IPS DF 4.7 (cell line): ENCODE results near the gene HHIPL1.

Source experiments
- DNase-seq: peaks from one replicate; pipeline ENCODE4 v3.0.0-alpha.2; 2013; ENCODE audit warnings: low spot score; ENCODE audit errors: extremely low read depth

The HHIPL1 gene

GRCh38 chr14:99708449-99708848 is 63.5 kb downstream of the HHIPL1 start:
- no peak for DNase-seq

- no peak for DNase-seq
These were observed 69.0 kb downstream of the HHIPL1 start for GRCh38 chr14:99713972-99714371.

GRCh38 chr14:99715266-99716000 is 70.5 kb downstream of the HHIPL1 start:
- DNase-seq: no peak

GRCh38 chr14:99716091-99716849 is 71.3 kb downstream of the HHIPL1 start:
- no peak for DNase-seq

GRCh38 chr14:99716850-99717681 is 72.1 kb downstream of the HHIPL1 start:
- no peak for DNase-seq

DNA sequence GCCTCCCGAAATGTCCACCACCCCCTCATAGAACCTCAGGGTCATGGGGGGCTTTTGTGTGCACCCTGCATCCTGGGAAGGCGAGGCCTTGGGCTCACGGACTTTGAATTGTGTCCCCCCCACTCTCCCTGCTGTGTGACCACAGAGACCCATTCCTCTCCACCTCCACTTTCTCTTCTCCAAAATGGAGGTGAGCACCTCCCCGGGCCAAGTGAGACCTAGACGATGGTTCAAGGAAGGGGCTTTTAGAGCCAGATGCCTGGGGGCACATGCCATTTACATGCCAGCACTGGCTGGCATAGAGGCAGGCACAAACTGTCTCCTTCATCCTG is 72.7 kb downstream of the HHIPL1 start:
- DNase-seq: no peak

GRCh38 chr14:99718031-99718810 is 73.3 kb downstream of the HHIPL1 start:
- DNase-seq: no peak

DNA sequence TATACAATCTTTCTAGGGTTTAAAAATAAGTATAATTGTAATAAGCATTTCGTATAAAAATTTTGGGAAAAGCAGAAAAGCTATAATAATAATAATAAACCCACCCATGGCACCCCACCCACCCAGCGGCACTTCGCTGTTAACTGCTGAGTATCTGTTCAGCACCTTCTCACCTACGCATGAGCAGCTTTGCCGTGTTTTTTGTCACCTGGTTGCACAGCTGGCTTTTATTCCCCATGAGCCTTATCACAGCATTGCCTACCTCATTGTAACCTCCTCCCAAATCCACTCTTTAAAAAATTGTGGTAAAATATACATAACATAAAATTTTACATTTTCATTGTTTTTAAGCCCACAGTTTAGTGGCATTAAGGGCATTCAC is 73.9 kb downstream of the HHIPL1 start:
- DNase-seq: no peak

GRCh38 chr14:99720941-99721791 is 76.2 kb downstream of the HHIPL1 start:
- DNase-seq: no peak

- DNase-seq: no peak
These were observed 77.0 kb downstream of the HHIPL1 start for GRCh38 chr14:99721792-99722516.

DNA sequence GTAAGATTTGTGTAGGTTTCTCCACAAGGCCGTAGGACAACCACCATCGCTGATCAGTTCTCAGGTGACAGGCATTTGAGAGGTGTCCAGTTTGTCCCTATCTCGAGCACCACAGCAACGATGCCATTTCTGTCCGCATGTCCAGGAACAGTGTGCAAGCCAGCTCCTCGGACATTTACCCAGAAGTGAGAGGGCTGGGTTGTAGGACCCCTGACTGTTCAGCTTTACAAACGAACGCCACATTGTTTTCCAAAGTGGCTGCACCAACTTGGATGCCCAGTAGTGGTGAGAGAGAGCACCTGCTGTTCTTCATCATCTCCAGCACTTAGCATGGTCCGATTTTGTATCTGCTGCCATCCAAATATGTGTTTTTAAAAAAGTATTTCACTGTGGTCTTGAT is 77.8 kb downstream of the HHIPL1 start:
- DNase-seq: no peak

GRCh38 chr14:99724196-99724891 is 79.4 kb downstream of the HHIPL1 start:
- no peak for DNase-seq

- DNase-seq: no peak
These were observed 80.2 kb downstream of the HHIPL1 start for GRCh38 chr14:99724939-99725773.

- no peak for DNase-seq
These were observed 81.0 kb downstream of the HHIPL1 start for GRCh38 chr14:99725774-99726537.

DNA sequence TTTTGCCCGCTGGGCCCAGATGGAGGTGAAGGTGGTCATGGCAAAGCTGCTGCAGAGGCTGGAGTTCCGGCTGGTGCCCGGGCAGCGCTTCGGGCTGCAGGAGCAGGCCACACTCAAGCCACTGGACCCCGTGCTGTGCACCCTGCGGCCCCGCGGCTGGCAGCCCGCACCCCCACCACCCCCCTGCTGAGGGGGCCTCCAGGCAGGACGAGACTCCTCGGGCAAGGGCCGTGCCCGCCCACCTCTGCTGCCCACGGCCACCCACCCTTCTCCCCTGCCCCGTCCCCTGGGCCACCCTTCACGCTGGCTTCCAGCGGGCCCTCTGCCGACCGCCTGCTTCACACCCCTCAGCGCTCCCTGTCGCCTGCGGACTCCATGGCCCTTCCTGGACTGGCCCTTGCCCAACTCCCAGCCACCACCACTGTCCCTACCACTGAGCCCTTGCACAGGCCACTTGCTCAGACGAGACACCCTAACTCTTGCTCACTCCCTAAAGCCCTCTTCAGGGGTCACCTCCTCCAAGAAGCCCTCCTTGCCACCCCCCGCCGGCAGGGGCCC is 81.7 kb downstream of the HHIPL1 start:
- no peak for DNase-seq

DNA sequence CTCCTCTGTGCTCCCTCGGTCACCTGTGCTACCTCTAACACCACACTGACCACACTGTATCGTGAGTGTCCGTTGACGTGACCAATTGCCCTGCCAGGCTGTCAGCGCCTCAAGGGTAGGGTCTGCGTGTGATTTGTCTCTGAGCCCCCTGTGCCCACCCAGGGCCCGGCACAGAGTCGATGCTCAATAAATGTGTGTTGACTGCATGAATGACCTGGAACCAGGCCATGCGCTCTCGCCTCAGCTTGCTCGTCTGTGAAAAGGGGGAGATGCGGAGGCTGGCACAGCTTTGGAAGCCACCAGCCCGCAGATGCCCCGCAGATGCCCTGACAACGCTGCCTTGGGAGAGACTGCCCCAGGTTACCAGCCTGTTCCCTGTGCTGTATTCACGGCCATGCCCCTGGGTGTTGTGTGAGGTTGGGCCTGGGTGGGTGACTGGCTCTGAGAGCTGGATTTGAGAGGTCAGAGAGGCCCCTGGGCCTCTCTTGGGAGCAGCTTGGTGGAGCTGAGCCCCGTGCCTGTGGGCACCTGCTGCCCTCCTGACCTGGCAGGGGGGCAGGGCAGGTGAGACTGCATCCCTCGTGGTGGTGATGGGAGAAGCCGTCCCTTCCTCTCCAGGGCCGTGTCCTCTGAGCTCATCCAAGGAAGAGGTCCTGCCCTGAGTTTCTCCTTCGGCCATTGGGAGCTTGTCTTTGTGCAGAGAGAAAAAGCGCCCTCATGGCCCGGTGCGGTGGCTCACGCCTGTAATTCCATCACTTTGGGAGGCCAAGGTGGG is 82.4 kb downstream of the HHIPL1 start:
- DNase-seq: no peak
